HG03354 (cell line): ENCODE data around the gene GRID2.

ENCODE experiments used
- ATAC-seq: cut with Tn5 transposase; IDR thresholded peaks from one replicate; pipeline ENCODE4 v1.9.1; 2021; ENCODE audit warnings: mild to moderate bottlenecking; ENCODE audit not compliant: unreplicated experiment, poor library complexity, severe bottlenecking

GRID2 gene

GRCh38 chr4:93416344-93417128 is 1112.8 kb downstream of the GRID2 start:
- no peak for ATAC-seq

- ATAC-seq = no peak
These were observed 1127.6 kb downstream of the GRID2 start for GRCh38 chr4:93431371-93431770.

- no peak for ATAC-seq
These were observed 1130.1 kb downstream of the GRID2 start for GRCh38 chr4:93433840-93434239.

GRCh38 chr4:93436000-93436626 is 1132.3 kb downstream of the GRID2 start:
- ATAC-seq = no peak

GRCh38 chr4:93437991-93438390 is 1134.2 kb downstream of the GRID2 start:
- ATAC-seq = no peak

GRCh38 chr4:93444860-93445259 is 1141.1 kb downstream of the GRID2 start:
- ATAC-seq = no peak

- ATAC-seq = no peak
These were observed 1142.3 kb downstream of the GRID2 start for GRCh38 chr4:93446038-93446437.

GRCh38 chr4:93448691-93449293 is 1145.0 kb downstream of the GRID2 start:
- ATAC-seq = no peak

GRCh38 chr4:93451954-93452353 is 1148.2 kb downstream of the GRID2 start:
- ATAC-seq = no peak

- no peak for ATAC-seq
These were observed 1157.8 kb downstream of the GRID2 start for GRCh38 chr4:93461541-93461940.

- ATAC-seq = no peak
These were observed 1162.7 kb downstream of the GRID2 start for GRCh38 chr4:93466446-93466845.

GRCh38 chr4:93467484-93468155 is 1163.9 kb downstream of the GRID2 start:
- no peak for ATAC-seq

GRCh38 chr4:93469560-93469959 is 1165.8 kb downstream of the GRID2 start:
- no peak for ATAC-seq

- ATAC-seq = no peak
These were observed 1172.0 kb downstream of the GRID2 start for GRCh38 chr4:93475730-93476129.

GRCh38 chr4:93478805-93479204 is 1175.0 kb downstream of the GRID2 start:
- ATAC-seq = no peak

GRCh38 chr4:93480452-93480851 is 1176.7 kb downstream of the GRID2 start:
- no peak for ATAC-seq

- ATAC-seq = no peak
These were observed 1191.6 kb downstream of the GRID2 start for GRCh38 chr4:93495346-93495745.

GRCh38 chr4:93501244-93501643 is 1197.5 kb downstream of the GRID2 start:
- no peak for ATAC-seq

- no peak for ATAC-seq
These were observed 1198.2 kb downstream of the GRID2 start for GRCh38 chr4:93501946-93502345.

- ATAC-seq = no peak
These were observed 1199.2 kb downstream of the GRID2 start for GRCh38 chr4:93502991-93503390.
